Activated B cell treated with CpG ODN at 0.5 μM for 24 hours (primary cell): ENCODE measurements around the gene CAST. TPM values are rescaled to one million over a fixed set of nuclear protein-coding genes. Genes with fewer than 3 reads are reported as not detected.

Experiments used
- ATAC-seq: fragments of 200-7000 bp; cut with Tn5 transposase; one replicate; pipeline ENCODE4 v1.10.0; 2021; ENCODE audit warnings: low read depth, mild to moderate bottlenecking, moderate library complexity
- CTCF ChIA-PET: fragments of 350-600 bp; sonication (Branson Sonifier 250); formaldehyde crosslinking; loops from one replicate; lab custom pipeline; 2021; ENCODE audit warnings: antibody characterized with exemption; lab: Charles Lee
- POLR2A ChIA-PET: fragments of 350-600 bp; sonication (Branson Sonifier 250); formaldehyde crosslinking; loops from one replicate; lab custom pipeline; 2021; ENCODE audit warnings: antibody characterized with exemption; lab: Charles Lee
- DNase-seq: peaks from one replicate; pipeline ENCODE4 v3.0.0; 2022
- H3K27ac Mint-ChIP-seq: one replicate; pipeline ENCODE4 v1.8.0; 2020; ENCODE audit warnings: mixed read lengths
- H3K27me3 Mint-ChIP-seq: one replicate; pipeline ENCODE4 v1.8.0; 2021; ENCODE audit warnings: mixed read lengths
- H3K36me3 Mint-ChIP-seq: one replicate; pipeline ENCODE4 v1.8.0; 2021; ENCODE audit warnings: low read depth, mixed read lengths
- H3K4me1 Mint-ChIP-seq: one replicate; pipeline ENCODE4 v1.8.0; 2021; ENCODE audit warnings: mixed read lengths
- H3K4me3 Mint-ChIP-seq: one replicate; pipeline ENCODE4 v1.8.0; 2020; ENCODE audit warnings: mild to moderate bottlenecking, mixed read lengths
- H3K9me3 Mint-ChIP-seq: one replicate; pipeline ENCODE4 v1.8.0; 2020; ENCODE audit warnings: mixed read lengths
- CTCF ChIP-seq: fragments of 200-600 bp; IDR thresholded peaks from one replicate; pipeline ENCODE4 v1.8.0; 2022; ENCODE audit warnings: antibody characterized with exemption, mild to moderate bottlenecking
- intact Hi-C: fragments of 100-400 bp; cut with micrococcal nuclease; formaldehyde crosslinking; loops from one replicate; pipeline ENCODE4 v1.15.1; 2024
- total RNA-seq: library from RNA; stranded (reverse); gene quantifications from 2 replicates; pipeline ENCODE4 v1.2.3, GENCODE V29; 2022

Gene CAST
- total RNA-seq, 1 donor from 2014 or later: 211 TPM

- intact Hi-C loops: loop anchor here (1.0 to 2.0 kb wide), 4 partner anchors 118 to 783 kb away; no protein-coding TSS in a partner anchor
- H3K27ac Mint-ChIP-seq: no peak overlapping the region
- ATAC-seq (no peak), DNase-seq (no peak)
- H3K36me3 Mint-ChIP-seq: peaks cover 87% of the 10 kb centered on the region
- POLR2A ChIA-PET: no interaction called here
- no peak for TF ChIP-seq CTCF
- no peaks in the 10 kb centered on the region for H3K9me3 Mint-ChIP-seq
- no peaks in the 10 kb centered on the region for H3K27me3 Mint-ChIP-seq
- H3K4me3 Mint-ChIP-seq: no peak overlapping the region
- no peaks in the 10 kb centered on the region for H3K4me1 Mint-ChIP-seq
- CTCF ChIA-PET: interaction anchor here (0.5 to 4.9 kb wide), 28 partner anchors 8 to 782 kb away, joined by 3 to 105 read pairs (median 4); partner anchors contain the start of genes ERAP1 and LIX1
Measured at GRCh38 chr5:96751203-96752169, 89.3 kb downstream of the CAST start.

- intact Hi-C loops: loop anchor here (1.0 to 2.0 kb wide), 4 partner anchors 117 to 782 kb away; no protein-coding TSS in a partner anchor
- ChIA-PET CTCF (interaction anchor here (0.5 to 4.9 kb wide), 29 partner anchors 9 to 781 kb away, joined by 3 to 105 read pairs (median 5); partner anchors contain the start of genes ERAP1 and LIX1), POLR2A (interaction anchor here (0.7 kb wide), 3 partner anchors 27 to 984 kb away, joined by 3 to 12 read pairs (median 5); partner anchors contain the start of gene ERAP1)
- Mint-ChIP-seq H3K4me1 (no peaks in the 10 kb centered on the region), H3K4me3 (no peak overlapping the region), H3K9me3 (no peaks in the 10 kb centered on the region), H3K36me3 (peaks cover 91% of the 10 kb centered on the region), H3K27me3 (no peaks in the 10 kb centered on the region), H3K27ac (no peak overlapping the region)
- peak; percentile 76 for TF ChIP-seq CTCF
- no peak for DNase-seq
- ATAC-seq: no peak
Measured at GRCh38 chr5:96752341-96753016, 90.3 kb downstream of the CAST start.

- no peaks in the 10 kb centered on the region for H3K9me3 Mint-ChIP-seq
- POLR2A ChIA-PET: interaction anchor here (0.7 kb wide), 3 partner anchors 27 to 985 kb away, joined by 3 to 12 read pairs (median 5); partner anchors contain the start of gene ERAP1
- intact Hi-C loops: loop anchor here (2.0 kb wide), 2 partner anchors 138 to 782 kb away; no protein-coding TSS in a partner anchor
Measured at GRCh38 chr5:96753017-96753397, 90.8 kb downstream of the CAST start.

GRCh38 chr5:96753848-96754247 lies 91.7 kb downstream of the CAST start:
- DNase-seq (no peak), ATAC-seq (no peak)
- Mint-ChIP-seq H3K27ac (no peak overlapping the region), H3K4me3 (no peak overlapping the region), H3K4me1 (no peaks in the 10 kb centered on the region), H3K27me3 (no peaks in the 10 kb centered on the region), H3K9me3 (no peaks in the 10 kb centered on the region), H3K36me3 (peaks cover 91% of the 10 kb centered on the region)
- no peak for TF ChIP-seq CTCF
- POLR2A ChIA-PET: no interaction called here
- intact Hi-C loops: loop anchor here (2.0 kb wide), 2 partner anchors 139 to 781 kb away; no protein-coding TSS in a partner anchor
- CTCF ChIA-PET: interaction anchor here (1.4 to 2.2 kb wide), 2 partner anchors 389 to 408 kb away, joined by 3 to 9 read pairs; partner anchors contain the start of gene LIX1

More at GRCh38 chr5:96753017-96753397, 90.8 kb downstream of the CAST start:
- no peak overlapping the region for H3K4me3 Mint-ChIP-seq
- no peak for TF ChIP-seq CTCF
- CTCF ChIA-PET: interaction anchor here (0.9 to 4.9 kb wide), 20 partner anchors 9 to 781 kb away, joined by 3 to 105 read pairs (median 6); partner anchors contain the start of genes ERAP1 and LIX1
- ATAC-seq (no peak), DNase-seq (no peak)
- peaks cover 91% of the 10 kb centered on the region for H3K36me3 Mint-ChIP-seq
- H3K27me3 Mint-ChIP-seq: no peaks in the 10 kb centered on the region
- H3K4me1 Mint-ChIP-seq: no peaks in the 10 kb centered on the region
- H3K27ac Mint-ChIP-seq: no peak overlapping the region
